Neural cell (in vitro differentiated cells): ENCODE data around the gene ELMO1. TPM values are rescaled to one million over a fixed set of nuclear protein-coding genes. Genes with fewer than 3 reads are reported as not detected.

Experiments
- H2AFZ ChIP-seq: fragments of 200-600, 300-800 bp; sonication (generic), shearing (Covaris generic); 2 replicates; pipeline ENCODE4 v1.6.0; 2014; ENCODE audit warnings: low read depth, mild to moderate bottlenecking, antibody characterized with exemption, low read length, moderate library complexity
- H3F3A ChIP-seq: fragments of 200-600 bp; shearing (Covaris generic); 2 replicates; pipeline ENCODE4 v1.6.1; 2016; ENCODE audit warnings: mild to moderate bottlenecking, moderate library complexity, mixed read lengths, antibody characterized with exemption, low read length; ENCODE audit not compliant: insufficient read depth, poor library complexity, severe bottlenecking
- H3K27ac ChIP-seq: fragments of 200-600, 300-800 bp; sonication (generic), shearing (Covaris generic); 2 replicates; pipeline ENCODE4 v1.5.1; 2014; ENCODE audit warnings: mild to moderate bottlenecking, low read length, moderate library complexity
- H3K27me3 ChIP-seq: fragments of 300-800, 200-600 bp; sonication (generic), shearing (Covaris generic); 2 replicates; pipeline ENCODE4 v1.6.0; 2014; ENCODE audit warnings: mild to moderate bottlenecking, low read depth, low read length, moderate library complexity; ENCODE audit not compliant: insufficient read depth
- H3K36me3 ChIP-seq: fragments of 300-800, 200-600 bp; sonication (generic), shearing (Covaris generic); 2 replicates; pipeline ENCODE4 v1.5.1; 2014; ENCODE audit warnings: mild to moderate bottlenecking, antibody characterized with exemption, low read length, moderate library complexity; ENCODE audit not compliant: insufficient read depth
- H3K4me2 ChIP-seq: fragments of 300-800, 200-600 bp; sonication (generic), shearing (Covaris generic); 2 replicates; pipeline ENCODE4 v1.6.0; 2014; ENCODE audit warnings: mild to moderate bottlenecking, low read length
- H3K4me3 ChIP-seq: fragments of 300-800, 200-600 bp; sonication (generic), shearing (Covaris generic); 2 replicates; pipeline ENCODE4 v1.5.1; 2014; ENCODE audit warnings: mild to moderate bottlenecking, low read length, moderate library complexity
- H3K79me2 ChIP-seq: fragments of 200-600 bp; shearing (Covaris generic); replicated peaks from 2 replicates; pipeline ENCODE4 v1.6.0; 2014; ENCODE audit warnings: mild to moderate bottlenecking, low read length, moderate library complexity; ENCODE audit not compliant: insufficient read depth
- H3K9ac ChIP-seq: fragments of 300-800, 200-600 bp; sonication (generic), shearing (Covaris generic); 2 replicates; pipeline ENCODE4 v1.6.1; 2016; ENCODE audit warnings: mild to moderate bottlenecking, low read length, mixed read lengths
- H3K9me2 ChIP-seq: fragments of 200-600 bp; shearing (Covaris generic); 2 replicates; pipeline ENCODE4 v1.6.1; 2016; ENCODE audit warnings: mild to moderate bottlenecking, low read length, mixed read lengths; ENCODE audit not compliant: insufficient read depth
- H3K9me3 ChIP-seq: fragments of 200-600, 300-800 bp; sonication (generic), shearing (Covaris generic); 2 replicates; pipeline ENCODE4 v1.6.1; 2016; ENCODE audit warnings: mild to moderate bottlenecking, mixed run types, low read length, moderate library complexity, mixed read lengths
- H4K20me1 ChIP-seq: fragments of 200-600 bp; shearing (Covaris generic); 2 replicates; pipeline ENCODE4 v1.6.1; 2016; ENCODE audit warnings: mild to moderate bottlenecking, mixed run types; ENCODE audit not compliant: insufficient read depth
- EP300 ChIP-seq: fragments of 450-650 bp; conservative IDR thresholded peaks from 2 replicates; pipeline ENCODE4 v1.6.1; 2014; ENCODE audit warnings: antibody characterized with exemption, mild to moderate bottlenecking, moderate library complexity; ENCODE audit not compliant: poor library complexity, severe bottlenecking
- EZH2 ChIP-seq: fragments of 200-600, 300-800 bp; shearing (Covaris generic), sonication (generic); IDR thresholded peaks from 2 replicates; pipeline ENCODE4 v1.6.1; 2014; ENCODE audit warnings: antibody characterized with exemption, low read length, borderline replicate concordance, mild to moderate bottlenecking; ENCODE audit not compliant: insufficient read depth, poor library complexity, severe bottlenecking
- MXI1 ChIP-seq: fragments of 450-650 bp; conservative IDR thresholded peaks from 2 replicates; pipeline ENCODE4 v1.6.1; 2014; ENCODE audit warnings: antibody characterized with exemption, mild to moderate bottlenecking; ENCODE audit not compliant: poor library complexity, severe bottlenecking
- POLR2AphosphoS5 ChIP-seq: IDR thresholded peaks from 2 replicates; pipeline ENCODE4 v1.6.1; 2012
- RAD21 ChIP-seq: fragments of 450-650 bp; conservative IDR thresholded peaks from 2 replicates; pipeline ENCODE4 v1.6.1; 2014; ENCODE audit warnings: antibody characterized with exemption, mild to moderate bottlenecking, moderate library complexity
- SMC3 ChIP-seq: fragments of 450-650 bp; conservative IDR thresholded peaks from 2 replicates; pipeline ENCODE4 v1.6.1; 2014; ENCODE audit warnings: antibody characterized with exemption, mild to moderate bottlenecking, moderate library complexity; ENCODE audit not compliant: poor library complexity
- TAF1 ChIP-seq: IDR thresholded peaks from 2 replicates; pipeline ENCODE4 v1.6.1; 2012; ENCODE audit warnings: low read depth
- polyA plus RNA-seq: library from polyadenylated mRNA; depleted of rRNA; stranded (reverse); fragments of >200 nt; gene quantifications from 2 replicates; pipeline ENCODE4 v1.2.3, GENCODE V29; 2014
- TF ChIP-seq, protein P1 (sequence below): IDR thresholded peaks from 2 replicates; pipeline ENCODE4 v1.6.1; 2012; ENCODE audit warnings: borderline replicate concordance
- TF ChIP-seq, protein P2 (sequence below): fragments of 450-650 bp; IDR thresholded peaks from 2 replicates; pipeline ENCODE4 v1.5.1; 2014; ENCODE audit warnings: antibody characterized with exemption, mild to moderate bottlenecking, moderate library complexity; ENCODE audit not compliant: poor library complexity, severe bottlenecking

The ELMO1 gene
- polyA plus RNA-seq, 1 donor from 2014 or later: 12.2 TPM

DNA sequence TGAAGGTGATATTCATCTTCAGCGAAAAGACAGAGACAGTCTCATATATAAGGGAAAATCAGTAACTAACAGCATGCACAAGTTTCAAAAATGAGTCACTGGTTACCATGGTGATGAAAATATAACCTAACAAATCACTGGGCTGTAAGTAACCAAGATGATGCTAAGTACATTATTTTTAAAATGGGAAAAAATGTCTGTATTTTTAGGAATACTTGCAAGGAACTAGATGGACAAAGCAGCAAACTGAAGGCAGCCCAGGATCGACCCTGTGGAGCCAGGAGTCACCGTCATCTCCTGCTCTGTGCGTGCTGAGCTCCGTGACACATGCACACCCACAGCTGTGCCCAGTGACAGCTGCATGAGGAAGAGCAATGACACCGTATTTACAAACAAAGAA lies 137.3 kb downstream of the ELMO1 start:
- TF ChIP-seq MXI1 (no peak), EP300 (no peak), POLR2AphosphoS5 (no peak), TAF1 (no peak), EZH2 (no peak), RAD21 (no peak), SMC3 (no peak)
- TF ChIP-seq, protein P1, sequence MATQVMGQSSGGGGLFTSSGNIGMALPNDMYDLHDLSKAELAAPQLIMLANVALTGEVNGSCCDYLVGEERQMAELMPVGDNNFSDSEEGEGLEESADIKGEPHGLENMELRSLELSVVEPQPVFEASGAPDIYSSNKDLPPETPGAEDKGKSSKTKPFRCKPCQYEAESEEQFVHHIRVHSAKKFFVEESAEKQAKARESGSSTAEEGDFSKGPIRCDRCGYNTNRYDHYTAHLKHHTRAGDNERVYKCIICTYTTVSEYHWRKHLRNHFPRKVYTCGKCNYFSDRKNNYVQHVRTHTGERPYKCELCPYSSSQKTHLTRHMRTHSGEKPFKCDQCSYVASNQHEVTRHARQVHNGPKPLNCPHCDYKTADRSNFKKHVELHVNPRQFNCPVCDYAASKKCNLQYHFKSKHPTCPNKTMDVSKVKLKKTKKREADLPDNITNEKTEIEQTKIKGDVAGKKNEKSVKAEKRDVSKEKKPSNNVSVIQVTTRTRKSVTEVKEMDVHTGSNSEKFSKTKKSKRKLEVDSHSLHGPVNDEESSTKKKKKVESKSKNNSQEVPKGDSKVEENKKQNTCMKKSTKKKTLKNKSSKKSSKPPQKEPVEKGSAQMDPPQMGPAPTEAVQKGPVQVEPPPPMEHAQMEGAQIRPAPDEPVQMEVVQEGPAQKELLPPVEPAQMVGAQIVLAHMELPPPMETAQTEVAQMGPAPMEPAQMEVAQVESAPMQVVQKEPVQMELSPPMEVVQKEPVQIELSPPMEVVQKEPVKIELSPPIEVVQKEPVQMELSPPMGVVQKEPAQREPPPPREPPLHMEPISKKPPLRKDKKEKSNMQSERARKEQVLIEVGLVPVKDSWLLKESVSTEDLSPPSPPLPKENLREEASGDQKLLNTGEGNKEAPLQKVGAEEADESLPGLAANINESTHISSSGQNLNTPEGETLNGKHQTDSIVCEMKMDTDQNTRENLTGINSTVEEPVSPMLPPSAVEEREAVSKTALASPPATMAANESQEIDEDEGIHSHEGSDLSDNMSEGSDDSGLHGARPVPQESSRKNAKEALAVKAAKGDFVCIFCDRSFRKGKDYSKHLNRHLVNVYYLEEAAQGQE: no peak
- TF ChIP-seq, protein P2, sequence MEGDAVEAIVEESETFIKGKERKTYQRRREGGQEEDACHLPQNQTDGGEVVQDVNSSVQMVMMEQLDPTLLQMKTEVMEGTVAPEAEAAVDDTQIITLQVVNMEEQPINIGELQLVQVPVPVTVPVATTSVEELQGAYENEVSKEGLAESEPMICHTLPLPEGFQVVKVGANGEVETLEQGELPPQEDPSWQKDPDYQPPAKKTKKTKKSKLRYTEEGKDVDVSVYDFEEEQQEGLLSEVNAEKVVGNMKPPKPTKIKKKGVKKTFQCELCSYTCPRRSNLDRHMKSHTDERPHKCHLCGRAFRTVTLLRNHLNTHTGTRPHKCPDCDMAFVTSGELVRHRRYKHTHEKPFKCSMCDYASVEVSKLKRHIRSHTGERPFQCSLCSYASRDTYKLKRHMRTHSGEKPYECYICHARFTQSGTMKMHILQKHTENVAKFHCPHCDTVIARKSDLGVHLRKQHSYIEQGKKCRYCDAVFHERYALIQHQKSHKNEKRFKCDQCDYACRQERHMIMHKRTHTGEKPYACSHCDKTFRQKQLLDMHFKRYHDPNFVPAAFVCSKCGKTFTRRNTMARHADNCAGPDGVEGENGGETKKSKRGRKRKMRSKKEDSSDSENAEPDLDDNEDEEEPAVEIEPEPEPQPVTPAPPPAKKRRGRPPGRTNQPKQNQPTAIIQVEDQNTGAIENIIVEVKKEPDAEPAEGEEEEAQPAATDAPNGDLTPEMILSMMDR: no peak
- Histone ChIP-seq H3K9me3 (no peaks in the 10 kb centered on the region), H3K79me2 (no peaks in the 10 kb centered on the region), H3F3A (no peaks in the 10 kb centered on the region), H4K20me1 (no peaks in the 10 kb centered on the region), H3K4me3 (no peak overlapping the region), H3K4me2 (no peak overlapping the region), H3K27ac (no peak overlapping the region), H3K9ac (no peak overlapping the region), H3K27me3 (no peaks in the 10 kb centered on the region), H2AFZ (no peak overlapping the region), H3K36me3 (no peaks in the 10 kb centered on the region), H3K9me2 (no peaks in the 10 kb centered on the region)

DNA sequence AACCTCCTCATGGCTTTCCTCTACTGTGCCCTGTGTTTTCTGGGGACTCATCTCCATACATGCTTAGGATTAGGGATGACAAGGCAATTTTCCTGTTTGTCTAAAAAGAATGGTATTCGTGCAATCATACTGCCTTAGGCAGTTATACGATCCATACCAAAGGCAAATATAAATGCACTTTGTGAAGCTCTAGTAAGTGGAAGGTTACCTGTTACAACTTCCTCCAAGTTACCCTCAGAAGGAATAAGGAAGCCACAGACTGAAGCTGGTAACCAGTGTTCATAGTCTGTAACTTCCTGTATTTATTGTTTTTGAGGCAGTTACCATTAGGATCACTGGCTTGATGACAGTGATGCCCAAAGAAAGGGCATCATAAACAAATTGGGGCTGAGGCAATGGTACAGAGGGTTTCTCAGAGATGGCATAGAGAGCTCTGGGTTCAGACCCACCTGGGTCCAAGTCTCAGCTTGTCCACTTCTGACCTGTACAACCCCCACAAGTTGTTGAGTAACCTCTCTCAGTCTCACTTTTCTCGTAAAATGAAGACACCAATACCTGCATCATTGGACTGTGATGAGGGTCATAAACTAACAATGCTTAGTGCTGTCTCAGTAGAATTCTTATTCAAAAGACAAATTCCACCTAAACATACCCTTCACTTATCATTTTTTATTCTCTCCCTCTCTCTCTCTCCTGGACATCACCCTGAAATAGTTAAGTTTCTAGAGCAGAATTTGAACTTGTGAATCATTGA lies 138.2 kb downstream of the ELMO1 start:
- TF ChIP-seq MXI1: no peak
- Histone ChIP-seq H3F3A (no peaks in the 10 kb centered on the region), H3K9me2 (no peaks in the 10 kb centered on the region), H3K27me3 (no peaks in the 10 kb centered on the region), H2AFZ (no peak overlapping the region), H3K79me2 (no peaks in the 10 kb centered on the region), H3K9ac (no peak overlapping the region), H4K20me1 (no peaks in the 10 kb centered on the region), H3K27ac (no peak overlapping the region), H3K9me3 (no peaks in the 10 kb centered on the region), H3K4me2 (no peak overlapping the region), H3K36me3 (no peaks in the 10 kb centered on the region), H3K4me3 (no peak overlapping the region)
